Measurements from ENCODE around the gene SHMT1. TPM values are rescaled to one million over a fixed set of nuclear protein-coding genes. Genes with fewer than 3 reads are reported as not detected.

Gene SHMT1
- total RNA-seq, 2 experiments from 2014 or later: 5.6 to 7.1 TPM

- DNase-seq (no peak), ATAC-seq (ENCODE audit: poor library complexity) (no peak)
- no peak overlapping the region for H3K27ac Mint-ChIP-seq
- no peaks in the 10 kb centered on the region for H3K27me3 Mint-ChIP-seq
- POLR2A ChIA-PET: interaction anchor here (1.2 to 2.2 kb wide), 3 partner anchors 32 to 50 kb away, joined by 3 to 8 read pairs (median 3); partner anchors contain the start of genes SMCR8 and TOP3A
- Histone ChIP-seq H3K27ac (ENCODE audit: low read depth in 1 of 2, low read length in 2 of 2) (no peak overlapping the region), H3K4me1 (ENCODE audit: insufficient read depth, low read length) (peaks cover 16% of the 10 kb centered on the region), H3K27me3 (ENCODE audit: control insufficient read depth in 1 of 2, insufficient read depth in 2 of 2, low read length in 2 of 2) (no peaks in the 10 kb centered on the region), H3K4me3 (ENCODE audit: low read length) (no peak overlapping the region), H3K9me3 (ENCODE audit: control insufficient read depth in 1 of 2, insufficient read depth in 1 of 2, low read length in 2 of 2) (no peaks in the 10 kb centered on the region), H3K36me3 (ENCODE audit: insufficient read depth, low read length) (no peaks in the 10 kb centered on the region)
- H3K9me3 Mint-ChIP-seq: no peaks in the 10 kb centered on the region
- CTCF ChIA-PET: no interaction called here
- no peak overlapping the region for H3K4me3 Mint-ChIP-seq
- TF ChIP-seq, protein P1, sequence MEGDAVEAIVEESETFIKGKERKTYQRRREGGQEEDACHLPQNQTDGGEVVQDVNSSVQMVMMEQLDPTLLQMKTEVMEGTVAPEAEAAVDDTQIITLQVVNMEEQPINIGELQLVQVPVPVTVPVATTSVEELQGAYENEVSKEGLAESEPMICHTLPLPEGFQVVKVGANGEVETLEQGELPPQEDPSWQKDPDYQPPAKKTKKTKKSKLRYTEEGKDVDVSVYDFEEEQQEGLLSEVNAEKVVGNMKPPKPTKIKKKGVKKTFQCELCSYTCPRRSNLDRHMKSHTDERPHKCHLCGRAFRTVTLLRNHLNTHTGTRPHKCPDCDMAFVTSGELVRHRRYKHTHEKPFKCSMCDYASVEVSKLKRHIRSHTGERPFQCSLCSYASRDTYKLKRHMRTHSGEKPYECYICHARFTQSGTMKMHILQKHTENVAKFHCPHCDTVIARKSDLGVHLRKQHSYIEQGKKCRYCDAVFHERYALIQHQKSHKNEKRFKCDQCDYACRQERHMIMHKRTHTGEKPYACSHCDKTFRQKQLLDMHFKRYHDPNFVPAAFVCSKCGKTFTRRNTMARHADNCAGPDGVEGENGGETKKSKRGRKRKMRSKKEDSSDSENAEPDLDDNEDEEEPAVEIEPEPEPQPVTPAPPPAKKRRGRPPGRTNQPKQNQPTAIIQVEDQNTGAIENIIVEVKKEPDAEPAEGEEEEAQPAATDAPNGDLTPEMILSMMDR (IDR thresholded peaks at IDR 0.05): no peak
- H3K4me1 Mint-ChIP-seq (ENCODE audit: low read depth): peaks cover 18% of the 10 kb centered on the region
- H3K36me3 Mint-ChIP-seq (ENCODE audit: low read depth): no peaks in the 10 kb centered on the region
- intact Hi-C loops (cut with DNase I, micrococcal nuclease): no loop called here
These were observed 816 bp upstream of the SHMT1 start for GRCh38 chr17:18364166-18364565.

- H3K27ac ChIP-seq (ENCODE audit: low read depth in 1 of 2, low read length in 2 of 2): peak overlapping the region in 1 of 2 donors; percentile 23
- Mint-ChIP-seq H3K27me3 (no peaks in the 10 kb centered on the region), H3K4me3 (peak overlapping the region; percentile 91), H3K36me3 (ENCODE audit: low read depth) (no peaks in the 10 kb centered on the region), H3K4me1 (ENCODE audit: low read depth) (peaks cover 18% of the 10 kb centered on the region), H3K9me3 (no peaks in the 10 kb centered on the region), H3K27ac (peak overlapping the region; percentile 79)
- no peaks in the 10 kb centered on the region for H3K27me3 ChIP-seq (ENCODE audit: control insufficient read depth in 1 of 2, insufficient read depth in 2 of 2, low read length in 2 of 2)
- intact Hi-C loops (cut with DNase I, micrococcal nuclease): loop anchor here in 1 of 2 experiments (1.0 to 2.0 kb wide), 2 partner anchors 47 to 102 kb away; partner anchors contain the start of genes MIEF2 and SMCR8
- no peaks in the 10 kb centered on the region for H3K36me3 ChIP-seq (ENCODE audit: insufficient read depth, low read length)
- peaks cover 16% of the 10 kb centered on the region for H3K4me1 ChIP-seq (ENCODE audit: insufficient read depth, low read length)
- ATAC-seq (ENCODE audit: poor library complexity) (no peak), DNase-seq (peak in 1 of 14 experiments; percentile 17)
- ChIA-PET CTCF (interaction anchor here (0.9 to 1.2 kb wide), 2 partner anchors 10 to 42 kb away, joined by 3 read pairs; no protein-coding TSS in a partner anchor), POLR2A (interaction anchor here (1.2 to 2.2 kb wide), 3 partner anchors 31 to 48 kb away, joined by 3 to 8 read pairs (median 3); partner anchors contain the start of genes SMCR8 and TOP3A)
- TF ChIP-seq, protein P1 (IDR thresholded peaks at IDR 0.05): no peak
- H3K4me3 ChIP-seq (ENCODE audit: low read length): peak overlapping the region; percentile 69
- H3K9me3 ChIP-seq (ENCODE audit: control insufficient read depth in 1 of 2, insufficient read depth in 1 of 2, low read length in 2 of 2): no peaks in the 10 kb centered on the region
These were observed 651 bp downstream of the SHMT1 start for GRCh38 chr17:18362698-18363100.

DNA sequence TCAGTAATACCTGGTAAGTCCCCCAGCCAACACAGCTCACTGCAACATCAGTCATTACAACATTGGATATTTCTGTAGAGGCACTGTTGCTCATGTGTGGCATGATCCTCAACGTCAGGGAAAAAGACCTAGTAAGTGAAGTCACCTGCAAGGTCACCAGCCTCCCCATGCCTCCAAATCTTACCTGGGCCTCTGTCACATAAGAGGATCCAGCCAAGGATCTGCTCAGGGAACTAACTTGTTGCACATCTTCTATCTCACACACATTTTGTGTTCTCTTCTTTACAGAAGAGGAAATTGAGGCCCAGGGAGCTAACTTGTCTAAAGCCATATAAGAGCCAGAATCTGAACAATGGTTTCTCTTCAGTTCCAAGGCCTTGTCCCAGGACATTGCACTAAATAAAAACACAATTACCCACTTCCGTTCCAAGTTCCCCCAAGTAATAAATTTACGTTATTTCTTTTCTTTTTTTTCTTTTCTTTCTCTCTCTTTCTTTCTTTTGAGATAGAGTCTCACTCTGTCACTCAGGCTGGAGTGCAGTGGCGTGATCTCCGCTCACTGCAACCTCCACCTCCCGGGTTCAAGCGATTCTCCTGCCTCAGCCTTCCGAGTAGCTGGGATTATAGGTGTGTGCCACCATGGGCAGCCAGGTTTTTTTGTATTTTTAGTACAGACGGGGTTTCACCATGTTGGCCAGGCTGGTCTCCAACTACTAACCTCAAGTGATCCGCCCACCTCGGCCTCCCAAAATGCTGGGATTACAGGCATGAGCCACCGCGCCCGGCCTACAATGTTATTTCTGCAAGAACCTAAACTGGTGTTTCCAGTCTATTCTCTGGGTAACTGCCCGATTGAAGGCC, 1.3 kb downstream of the SHMT1 start:
- Mint-ChIP-seq H3K36me3 (ENCODE audit: low read depth) (no peaks in the 10 kb centered on the region), H3K27me3 (no peaks in the 10 kb centered on the region), H3K27ac (peak overlapping the region; percentile 79), H3K9me3 (no peaks in the 10 kb centered on the region), H3K4me3 (peak overlapping the region; percentile 91), H3K4me1 (ENCODE audit: low read depth) (peaks cover 18% of the 10 kb centered on the region)
- ChIA-PET CTCF (interaction anchor here (0.9 to 1.2 kb wide), 2 partner anchors 9 to 42 kb away, joined by 3 read pairs; no protein-coding TSS in a partner anchor), POLR2A (interaction anchor here (2.2 kb wide), 1 partner anchor 47 kb away, joined by 8 read pairs; the partner anchor contains the start of genes SMCR8 and TOP3A)
- H3K4me3 ChIP-seq (ENCODE audit: low read length): peak overlapping the region; percentile 69
- H3K36me3 ChIP-seq (ENCODE audit: insufficient read depth, low read length): no peaks in the 10 kb centered on the region
- intact Hi-C loops (cut with DNase I, micrococcal nuclease): loop anchor here in 1 of 2 experiments (2.0 kb wide), 1 partner anchor 101 kb away; the partner anchor contains the start of gene MIEF2
- H3K27ac ChIP-seq (ENCODE audit: low read depth in 1 of 2, low read length in 2 of 2): no peak overlapping the region
- no peaks in the 10 kb centered on the region for H3K9me3 ChIP-seq (ENCODE audit: control insufficient read depth in 1 of 2, insufficient read depth in 1 of 2, low read length in 2 of 2)
- no peaks in the 10 kb centered on the region for H3K27me3 ChIP-seq (ENCODE audit: control insufficient read depth in 1 of 2, insufficient read depth in 2 of 2, low read length in 2 of 2)
- peaks cover 16% of the 10 kb centered on the region for H3K4me1 ChIP-seq (ENCODE audit: insufficient read depth, low read length)
- TF ChIP-seq, protein P1 (IDR thresholded peaks at IDR 0.05): no peak
- no peak for DNase-seq
- ATAC-seq (ENCODE audit: poor library complexity): no peak

Data from CD4-positive, alpha-beta T cell (primary cell).